ENCODE results near the gene NKAIN2. TPM values are rescaled to one million over a fixed set of nuclear protein-coding genes. Genes with fewer than 3 reads are reported as not detected.

NKAIN2 gene
- total RNA-seq, 1 donor from 2014 or later = 4.0 TPM

DNA sequence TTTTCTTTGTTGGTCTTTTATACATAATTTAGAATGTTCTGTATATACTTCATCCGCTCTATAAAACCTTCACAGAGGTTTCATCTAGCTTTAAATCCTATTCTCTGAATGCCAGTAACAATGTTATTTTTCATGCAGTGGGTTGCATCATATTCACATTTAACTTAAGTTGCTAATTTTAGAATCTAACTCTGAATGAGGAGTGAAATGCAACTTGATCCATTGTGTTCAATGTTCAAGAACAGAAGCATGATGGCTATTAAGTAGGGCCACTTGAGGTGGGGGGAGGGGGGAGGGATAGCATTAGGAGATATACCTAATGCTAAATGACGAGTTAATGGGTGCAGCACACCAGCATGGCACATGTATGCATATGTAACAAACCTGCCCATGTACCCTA is 224.5 kb downstream of the NKAIN2 start:
- Mint-ChIP-seq H3K4me1 (ENCODE audit: low read depth) (peaks cover 9% of the 10 kb centered on the region), H3K36me3 (ENCODE audit: low read depth) (no peaks in the 10 kb centered on the region), H3K4me3 (ENCODE audit: unreplicated experiment) (no peak overlapping the region), H3K9me3 (ENCODE audit: low read depth) (no peaks in the 10 kb centered on the region), H3K27ac (ENCODE audit: unreplicated experiment) (no peak overlapping the region), H3K27me3 (ENCODE audit: low read depth) (no peaks in the 10 kb centered on the region)
- DNase-seq (ENCODE audit: low spot score) = no peak
- TF ChIP-seq, protein P1, sequence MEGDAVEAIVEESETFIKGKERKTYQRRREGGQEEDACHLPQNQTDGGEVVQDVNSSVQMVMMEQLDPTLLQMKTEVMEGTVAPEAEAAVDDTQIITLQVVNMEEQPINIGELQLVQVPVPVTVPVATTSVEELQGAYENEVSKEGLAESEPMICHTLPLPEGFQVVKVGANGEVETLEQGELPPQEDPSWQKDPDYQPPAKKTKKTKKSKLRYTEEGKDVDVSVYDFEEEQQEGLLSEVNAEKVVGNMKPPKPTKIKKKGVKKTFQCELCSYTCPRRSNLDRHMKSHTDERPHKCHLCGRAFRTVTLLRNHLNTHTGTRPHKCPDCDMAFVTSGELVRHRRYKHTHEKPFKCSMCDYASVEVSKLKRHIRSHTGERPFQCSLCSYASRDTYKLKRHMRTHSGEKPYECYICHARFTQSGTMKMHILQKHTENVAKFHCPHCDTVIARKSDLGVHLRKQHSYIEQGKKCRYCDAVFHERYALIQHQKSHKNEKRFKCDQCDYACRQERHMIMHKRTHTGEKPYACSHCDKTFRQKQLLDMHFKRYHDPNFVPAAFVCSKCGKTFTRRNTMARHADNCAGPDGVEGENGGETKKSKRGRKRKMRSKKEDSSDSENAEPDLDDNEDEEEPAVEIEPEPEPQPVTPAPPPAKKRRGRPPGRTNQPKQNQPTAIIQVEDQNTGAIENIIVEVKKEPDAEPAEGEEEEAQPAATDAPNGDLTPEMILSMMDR (IDR thresholded peaks at IDR 0.05) = no peak

DNA sequence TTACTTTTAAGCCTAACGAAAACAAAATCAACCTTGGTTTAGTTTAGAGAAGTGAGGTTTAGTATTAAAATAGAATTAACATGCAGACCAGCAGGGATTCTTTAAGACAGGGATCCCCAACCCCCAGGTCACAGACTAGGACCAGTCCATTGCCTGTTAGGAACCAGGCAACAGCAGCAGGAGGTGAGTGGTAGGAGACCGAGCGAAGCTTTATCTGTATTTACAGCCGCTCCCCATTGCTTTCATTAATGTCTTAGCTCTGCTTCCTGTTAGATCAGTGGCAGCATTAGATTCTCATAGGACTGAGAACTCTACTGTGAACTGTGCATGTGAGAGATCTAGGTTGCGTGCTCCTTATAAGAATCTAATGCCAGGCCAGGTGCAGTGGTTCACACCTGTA is 225.9 kb downstream of the NKAIN2 start:
- no peak overlapping the region for H3K4me3 Mint-ChIP-seq (ENCODE audit: unreplicated experiment)
- no peaks in the 10 kb centered on the region for H3K9me3 Mint-ChIP-seq (ENCODE audit: low read depth)
- H3K27me3 Mint-ChIP-seq (ENCODE audit: low read depth) = no peaks in the 10 kb centered on the region
- DNase-seq (ENCODE audit: low spot score) = no peak
- peaks cover 9% of the 10 kb centered on the region for H3K4me1 Mint-ChIP-seq (ENCODE audit: low read depth)
- TF ChIP-seq, protein P1 (IDR thresholded peaks at IDR 0.05) = no peak
- H3K36me3 Mint-ChIP-seq (ENCODE audit: low read depth) = no peaks in the 10 kb centered on the region
- no peak overlapping the region for H3K27ac Mint-ChIP-seq (ENCODE audit: unreplicated experiment)

DNA sequence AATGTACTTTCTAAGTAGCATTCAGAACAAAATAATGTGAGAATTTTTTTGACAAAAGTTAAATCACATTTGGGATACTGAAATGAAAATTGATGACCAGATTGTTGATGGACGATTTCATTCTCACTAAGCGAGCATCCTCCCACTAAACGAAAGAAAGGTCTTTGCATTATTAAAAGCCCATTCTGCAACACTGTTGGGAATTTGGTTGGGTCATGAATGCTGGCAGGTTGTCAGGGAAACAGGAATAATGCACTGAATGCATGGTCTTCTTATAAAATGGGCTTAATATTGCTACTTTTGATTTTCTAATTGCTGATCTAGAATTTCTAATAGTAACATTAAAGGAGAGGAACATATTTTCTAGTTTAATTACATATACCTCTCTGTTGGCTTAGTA is 229.8 kb downstream of the NKAIN2 start:
- peaks cover 2% of the 10 kb centered on the region for H3K36me3 Mint-ChIP-seq (ENCODE audit: low read depth)

DNA sequence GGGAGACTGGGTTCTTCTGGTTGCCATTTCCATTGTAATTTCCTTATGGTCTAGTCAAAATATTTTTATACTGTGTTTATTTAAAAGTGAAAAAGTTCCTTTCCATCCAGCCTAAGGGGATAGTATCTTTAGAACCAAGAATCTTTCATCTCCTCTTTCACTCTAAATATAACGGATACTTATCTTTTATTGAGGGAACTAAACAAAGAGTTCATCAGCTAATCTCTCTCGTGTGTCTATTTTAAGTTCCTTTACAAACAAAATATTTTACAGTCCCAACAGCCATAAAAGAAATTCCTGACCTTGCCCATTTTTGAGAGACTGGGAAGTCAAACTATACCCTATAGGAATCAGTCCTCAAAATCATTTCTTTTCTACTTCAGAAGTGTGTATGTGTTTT is 232.7 kb downstream of the NKAIN2 start:
- peaks cover 3% of the 10 kb centered on the region for H3K9me3 Mint-ChIP-seq (ENCODE audit: low read depth)
- no peak for DNase-seq (ENCODE audit: low spot score)
- no peak overlapping the region for H3K27ac Mint-ChIP-seq (ENCODE audit: unreplicated experiment)
- peaks cover 2% of the 10 kb centered on the region for H3K36me3 Mint-ChIP-seq (ENCODE audit: low read depth)
- TF ChIP-seq, protein P1 (IDR thresholded peaks at IDR 0.05) = no peak
- H3K4me3 Mint-ChIP-seq (ENCODE audit: unreplicated experiment) = no peak overlapping the region
- H3K27me3 Mint-ChIP-seq (ENCODE audit: low read depth) = no peaks in the 10 kb centered on the region
- peaks cover 17% of the 10 kb centered on the region for H3K4me1 Mint-ChIP-seq (ENCODE audit: low read depth)

More for the DNA sequence above, 229.8 kb downstream of the NKAIN2 start:
- Mint-ChIP-seq H3K4me3 (ENCODE audit: unreplicated experiment) (no peak overlapping the region), H3K27ac (ENCODE audit: unreplicated experiment) (no peak overlapping the region), H3K9me3 (ENCODE audit: low read depth) (peaks cover 3% of the 10 kb centered on the region), H3K4me1 (ENCODE audit: low read depth) (peaks cover 17% of the 10 kb centered on the region), H3K27me3 (ENCODE audit: low read depth) (no peaks in the 10 kb centered on the region)
- no peak for DNase-seq (ENCODE audit: low spot score)
- TF ChIP-seq, protein P1 (IDR thresholded peaks at IDR 0.05) = no peak

DNA sequence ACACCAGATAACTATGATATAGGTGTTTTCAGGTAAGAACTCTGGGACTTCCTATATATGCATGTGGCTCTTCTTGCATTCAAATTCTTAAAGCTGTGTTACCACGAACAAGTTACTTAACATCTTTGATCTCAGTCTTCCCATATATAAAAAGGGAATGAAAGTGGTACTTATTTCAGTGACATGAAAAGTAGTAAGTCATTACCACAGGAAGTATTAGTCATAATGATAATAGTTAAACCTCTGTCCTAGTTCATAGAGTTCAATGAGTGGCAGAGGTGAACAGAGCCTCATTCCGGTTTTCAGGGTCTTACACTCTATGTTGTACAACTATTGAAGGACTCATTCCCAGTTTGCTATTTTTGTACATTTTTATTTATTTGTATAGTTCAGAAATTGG is 237.0 kb downstream of the NKAIN2 start:
- H3K27me3 Mint-ChIP-seq (ENCODE audit: low read depth) = no peaks in the 10 kb centered on the region
- H3K36me3 Mint-ChIP-seq (ENCODE audit: low read depth) = no peaks in the 10 kb centered on the region
- H3K4me3 Mint-ChIP-seq (ENCODE audit: unreplicated experiment) = no peak overlapping the region
- no peaks in the 10 kb centered on the region for H3K9me3 Mint-ChIP-seq (ENCODE audit: low read depth)
- H3K4me1 Mint-ChIP-seq (ENCODE audit: low read depth) = peaks cover 14% of the 10 kb centered on the region
- TF ChIP-seq, protein P1 (IDR thresholded peaks at IDR 0.05) = no peak
- DNase-seq (ENCODE audit: low spot score) = no peak
- no peak overlapping the region for H3K27ac Mint-ChIP-seq (ENCODE audit: unreplicated experiment)
